Coronary artery (tissue), 2 donors: ENCODE measurements around the gene CDH4.

ENCODE experiments used
- DNase-seq: peaks from one replicate; pipeline ENCODE4 v3.0.0-alpha.2; 2017; ENCODE audit warnings: low spot score
- H3K27ac ChIP-seq, 2 donors: fragments of 200-600 bp; sonication (generic); one replicate each; pipeline ENCODE4 v1.5.1; 2016 to 2019
- H3K4me3 ChIP-seq: fragments of 200-600 bp; sonication (generic); 2 replicates; pipeline ENCODE4 v1.5.1; 2016; ENCODE audit warnings: mild to moderate bottlenecking, moderate library complexity
- CTCF ChIP-seq: fragments of 200-600 bp; sonication (generic); IDR thresholded peaks from one replicate; pipeline ENCODE4 v1.5.1; 2019; ENCODE audit warnings: antibody characterized with exemption

The CDH4 gene

GRCh38 chr20:61543086-61543485 is 291.0 kb downstream of the CDH4 start:
- no peak for TF ChIP-seq CTCF

DNA sequence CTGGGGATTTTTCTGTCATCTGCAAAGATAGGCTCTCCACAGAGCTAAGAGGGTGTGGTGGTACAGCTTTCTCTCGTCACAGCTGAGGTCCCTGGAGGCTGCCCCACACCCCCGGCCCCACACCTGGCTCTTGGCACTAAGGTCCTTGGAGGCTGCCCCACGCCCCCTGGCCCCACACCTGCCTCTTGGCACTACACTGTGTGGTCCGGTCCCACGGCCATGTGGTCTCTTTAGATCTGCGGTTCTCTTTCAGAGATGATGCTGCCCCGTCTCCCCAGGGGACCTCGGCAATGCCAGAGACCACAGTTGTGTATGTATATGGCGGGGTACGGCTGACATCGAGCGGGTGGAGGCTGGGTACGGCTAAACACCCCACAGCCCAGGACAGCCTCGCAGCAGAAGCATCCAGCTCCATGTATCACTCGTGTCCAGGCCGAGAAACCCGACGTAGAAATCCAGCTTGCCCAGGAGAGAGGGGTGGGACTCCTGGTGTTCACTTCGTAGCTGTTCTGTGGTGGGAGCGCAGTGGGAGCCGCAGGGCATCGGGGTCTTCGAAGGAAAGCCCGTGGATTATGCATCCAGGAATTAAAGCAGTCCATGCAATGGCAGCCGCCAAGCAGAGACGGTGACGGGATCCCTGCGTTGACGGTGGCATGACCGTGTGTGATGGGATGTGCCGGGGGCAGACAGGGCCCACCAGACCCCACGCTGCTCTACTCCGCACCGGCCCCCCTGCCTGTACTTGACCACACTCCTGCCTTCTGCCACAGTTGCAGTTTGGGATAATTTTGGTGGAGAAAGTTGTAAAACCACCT is 292.1 kb downstream of the CDH4 start:
- no peak for DNase-seq
- Histone ChIP-seq H3K27ac (no peak overlapping the region), H3K4me3 (no peak overlapping the region)
- no peak for TF ChIP-seq CTCF

More at GRCh38 chr20:61543086-61543485, 291.0 kb downstream of the CDH4 start:
- Histone ChIP-seq H3K27ac (no peak overlapping the region), H3K4me3 (no peak overlapping the region)
- DNase-seq = no peak

- DNase-seq = no peak
- TF ChIP-seq CTCF = no peak
- H3K27ac ChIP-seq = no peak overlapping the region
- H3K4me3 ChIP-seq = no peak overlapping the region
Measured at GRCh38 chr20:61544910-61545889, 293.1 kb downstream of the CDH4 start.

- Histone ChIP-seq H3K27ac (no peak overlapping the region), H3K4me3 (no peak overlapping the region)
- DNase-seq = no peak
- no peak for TF ChIP-seq CTCF
Measured at GRCh38 chr20:61546641-61547040, 294.6 kb downstream of the CDH4 start.

- TF ChIP-seq CTCF = no peak
- no peak overlapping the region for H3K4me3 ChIP-seq
- DNase-seq = no peak
- no peak overlapping the region for H3K27ac ChIP-seq
Measured at GRCh38 chr20:61548069-61548468, 296.0 kb downstream of the CDH4 start.

DNA sequence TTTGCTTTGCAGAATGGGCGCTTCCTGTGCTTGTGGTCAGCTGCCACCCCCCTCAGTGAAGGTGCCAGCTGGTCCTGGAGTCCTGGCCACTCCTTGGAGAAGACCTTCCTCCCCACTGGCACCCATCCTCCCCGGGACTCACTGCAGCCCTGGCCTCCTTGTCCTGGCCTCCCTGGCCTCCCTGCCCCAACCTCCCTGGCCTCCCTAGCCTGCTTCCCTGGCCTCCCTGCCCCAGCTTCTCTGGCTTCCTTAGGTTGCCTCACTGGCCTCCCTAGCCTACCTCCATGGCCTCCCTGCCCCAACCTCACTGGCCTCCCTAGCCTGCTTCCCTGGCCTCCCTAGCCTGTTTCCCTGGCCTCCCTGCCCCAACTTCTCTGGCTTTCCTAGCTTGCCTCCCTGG is 297.8 kb downstream of the CDH4 start:
- no peak for DNase-seq
- no peak for TF ChIP-seq CTCF
- Histone ChIP-seq H3K4me3 (no peak overlapping the region), H3K27ac (no peak overlapping the region)
